H9 (cell line): ENCODE measurements around the gene OR51B5. TPM values are rescaled to one million over a fixed set of nuclear protein-coding genes. Genes with fewer than 3 reads are reported as not detected.

Source experiments
- DNase-seq: peaks from one replicate; pipeline ENCODE4 v3.0.0-alpha.2; 2017
- H2AFZ ChIP-seq: one replicate; pipeline ENCODE4 v1.6.1; 2013; ENCODE audit warnings: mild to moderate bottlenecking, low read length, control low read depth, moderate library complexity
- H2AK5ac ChIP-seq: 2 replicates; pipeline ENCODE4 v1.6.1; 2013; ENCODE audit warnings: low read length, control low read depth, mixed read lengths; ENCODE audit not compliant: insufficient read length
- H2BK120ac ChIP-seq: one replicate; pipeline ENCODE4 v1.6.1; 2013; ENCODE audit warnings: low read depth, mild to moderate bottlenecking, low read length, control low read depth, inconsistent platforms; ENCODE audit not compliant: poor library complexity, severe bottlenecking
- H2BK12ac ChIP-seq: 2 replicates; pipeline ENCODE4 v1.6.1; 2013; ENCODE audit warnings: low read length, control low read depth, mixed read lengths, low read depth; ENCODE audit not compliant: insufficient read length
- H2BK15ac ChIP-seq: 2 replicates; pipeline ENCODE4 v1.6.1; 2013; ENCODE audit warnings: low read depth, low read length, control low read depth
- H2BK20ac ChIP-seq: one replicate; pipeline ENCODE4 v1.6.1; 2013; ENCODE audit warnings: low read depth, mild to moderate bottlenecking, low read length, control low read depth, inconsistent platforms; ENCODE audit not compliant: poor library complexity, severe bottlenecking
- H2BK5ac ChIP-seq: 2 replicates; pipeline ENCODE4 v1.6.1; 2013; ENCODE audit warnings: low read length, control low read depth, mixed read lengths; ENCODE audit not compliant: insufficient read length
- H3K14ac ChIP-seq: 2 replicates; pipeline ENCODE4 v1.6.1; 2013; ENCODE audit warnings: low read length, control low read depth; ENCODE audit not compliant: insufficient read depth
- H3K18ac ChIP-seq: 2 replicates; pipeline ENCODE4 v1.6.1; 2013; ENCODE audit warnings: low read depth, mild to moderate bottlenecking, mixed read lengths, low read length, control low read depth; ENCODE audit not compliant: insufficient read length
- H3K23ac ChIP-seq: 2 replicates; pipeline ENCODE4 v1.6.1; 2013; ENCODE audit warnings: low read length, control low read depth, mixed read lengths, low read depth; ENCODE audit not compliant: insufficient read length
- H3K23me2 ChIP-seq: 2 replicates; pipeline ENCODE4 v1.6.1; 2013; ENCODE audit warnings: low read depth, mild to moderate bottlenecking, mixed read lengths, low read length, control low read depth; ENCODE audit not compliant: insufficient read length, poor library complexity, severe bottlenecking
- H3K27ac ChIP-seq: 2 replicates; pipeline ENCODE4 v1.5.1; 2013; ENCODE audit warnings: low read length, control low read depth, mixed read lengths, low read depth; ENCODE audit not compliant: insufficient read length
- H3K27me3 ChIP-seq: 2 replicates; pipeline ENCODE4 v1.6.1; 2013; ENCODE audit warnings: low read length, control low read depth, inconsistent platforms; ENCODE audit not compliant: insufficient read depth
- H3K4ac ChIP-seq: 2 replicates; pipeline ENCODE4 v1.6.1; 2013; ENCODE audit warnings: low read depth, mild to moderate bottlenecking, control low read depth, inconsistent platforms, low read length, moderate library complexity
- H3K4me1 ChIP-seq: 2 replicates; pipeline ENCODE4 v1.6.1; 2013; ENCODE audit warnings: low read length, control low read depth, inconsistent platforms; ENCODE audit not compliant: insufficient read depth
- H3K4me2 ChIP-seq: 2 replicates; pipeline ENCODE4 v1.6.1; 2013; ENCODE audit warnings: low read length, control low read depth, mixed read lengths; ENCODE audit not compliant: insufficient read length, insufficient read depth
- H3K56ac ChIP-seq: 2 replicates; pipeline ENCODE4 v1.6.1; 2013; ENCODE audit warnings: low read depth, mild to moderate bottlenecking, mixed read lengths, low read length, control low read depth; ENCODE audit not compliant: insufficient read length
- H3K79me1 ChIP-seq: 2 replicates; pipeline ENCODE4 v1.6.1; 2013; ENCODE audit warnings: low read depth, mild to moderate bottlenecking, moderate library complexity, low read length, control low read depth, inconsistent platforms; ENCODE audit not compliant: insufficient read depth, poor library complexity, severe bottlenecking
- H3K79me2 ChIP-seq: 2 replicates; pipeline ENCODE4 v1.6.1; 2013; ENCODE audit warnings: low read length, control low read depth, inconsistent platforms; ENCODE audit not compliant: insufficient read depth
- H3K9ac ChIP-seq: 2 replicates; pipeline ENCODE4 v1.6.1; 2013; ENCODE audit warnings: low read length, control low read depth, mixed read lengths; ENCODE audit not compliant: insufficient read length; ENCODE audit errors: extremely low read depth
- H3K9me3 ChIP-seq: one replicate; pipeline ENCODE4 v1.6.1; 2013; ENCODE audit warnings: low read depth, low read length, inconsistent platforms; ENCODE audit not compliant: control insufficient read depth
- H3T11ph ChIP-seq: one replicate; pipeline ENCODE4 v1.6.1; 2013; ENCODE audit warnings: mild to moderate bottlenecking, low read length, control low read depth, inconsistent platforms
- H4K20me1 ChIP-seq: one replicate; pipeline ENCODE4 v1.6.1; 2013; ENCODE audit not compliant: control insufficient read depth, insufficient read length, insufficient read depth
- H4K5ac ChIP-seq: 2 replicates; pipeline ENCODE4 v1.6.1; 2013; ENCODE audit warnings: low read depth, mild to moderate bottlenecking, mixed read lengths, low read length, control low read depth; ENCODE audit not compliant: insufficient read length
- H4K8ac ChIP-seq: replicated peaks from 2 replicates; pipeline ENCODE4 v1.6.1; 2013; ENCODE audit warnings: low read length, control low read depth, mixed read lengths, low read depth; ENCODE audit not compliant: insufficient read length
- H4K91ac ChIP-seq: 2 replicates; pipeline ENCODE4 v1.6.1; 2013; ENCODE audit warnings: low read depth, mild to moderate bottlenecking, moderate library complexity, mixed read lengths, low read length, control low read depth; ENCODE audit not compliant: insufficient read length
- H3K27ac Mint-ChIP-seq, 3 experiments: 2 replicates in 2 of 3; 3 replicates in 1 of 3; pipeline ENCODE4 v1.8.0; 2020 to 2021; ENCODE audit warnings: mixed read lengths in 3 of 3, mild to moderate bottlenecking in 1 of 3, moderate library complexity in 1 of 3
- H3K27me3 Mint-ChIP-seq: 2 replicates; pipeline ENCODE4 v1.8.0; 2021; ENCODE audit warnings: low read depth, mild to moderate bottlenecking, moderate library complexity, mixed read lengths
- H3K36me3 Mint-ChIP-seq, 3 experiments: 2 replicates in 2 of 3; 3 replicates in 1 of 3; pipeline ENCODE4 v1.8.0; 2020 to 2021; ENCODE audit warnings: low read depth in 3 of 3, mixed read lengths in 3 of 3; ENCODE audit not compliant: insufficient read depth in 1 of 3
- H3K4me1 Mint-ChIP-seq, 2 experiments: 2 replicates each; pipeline ENCODE4 v1.8.0; 2020; ENCODE audit warnings: mixed read lengths in 2 of 2
- H3K4me3 Mint-ChIP-seq, 2 experiments: 2 replicates in 1 of 2; 3 replicates in 1 of 2; pipeline ENCODE4 v1.8.0; 2020 to 2021; ENCODE audit warnings: mild to moderate bottlenecking in 2 of 2, mixed read lengths in 2 of 2, moderate library complexity in 1 of 2
- H3K9me3 Mint-ChIP-seq, 2 experiments: 2 replicates in 1 of 2; 3 replicates in 1 of 2; pipeline ENCODE4 v1.8.0; 2020; ENCODE audit warnings: mild to moderate bottlenecking in 2 of 2, mixed read lengths in 2 of 2, moderate library complexity in 1 of 2
- CTCF ChIP-seq: fragments of 200-600 bp; sonication (generic); conservative IDR thresholded peaks from 3 replicates; pipeline ENCODE4 v1.8.0; 2021; ENCODE audit warnings: antibody characterized with exemption, mild to moderate bottlenecking
- WGBS: extraction: QIAGEN DNeasy Blood & Tissue Kit; methylation state at CpG from one replicate; pipeline ENCODE4 v1.1.7; 2013; ENCODE audit warnings: missing lambda C conversion rate, low lambda C conversion rate, mixed read lengths; ENCODE audit not compliant: insufficient read length; ENCODE audit errors: extremely low coverage; 5-methylcytosine and 5-hydroxymethylcytosine counted together
- long read RNA-seq: library from polyadenylated mRNA; unstranded; transcript quantifications from one replicate; pipeline ENCODE4 v2.0.0, GENCODE V29; 2020
- total RNA-seq: library from RNA; stranded (reverse); gene quantifications from 2 replicates; pipeline ENCODE4 v1.2.1, GENCODE V29; 2021

OR51B5 gene, protein sequence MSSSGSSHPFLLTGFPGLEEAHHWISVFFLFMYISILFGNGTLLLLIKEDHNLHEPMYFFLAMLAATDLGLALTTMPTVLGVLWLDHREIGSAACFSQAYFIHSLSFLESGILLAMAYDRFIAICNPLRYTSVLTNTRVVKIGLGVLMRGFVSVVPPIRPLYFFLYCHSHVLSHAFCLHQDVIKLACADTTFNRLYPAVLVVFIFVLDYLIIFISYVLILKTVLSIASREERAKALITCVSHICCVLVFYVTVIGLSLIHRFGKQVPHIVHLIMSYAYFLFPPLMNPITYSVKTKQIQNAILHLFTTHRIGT
- not detected in 2 replicates for total RNA-seq
- long read RNA-seq: 0 reads

- Histone ChIP-seq H2BK5ac (no peak within 1 kb of the TSS), H3K79me1 (no peaks in the 10 kb centered on the region), H2BK12ac (no peak within 1 kb of the TSS), H2AFZ (no peak within 1 kb of the TSS), H3K9ac (no peak within 1 kb of the TSS), H4K8ac (no peak within 1 kb of the TSS), H3K9me3 (no peaks in the 10 kb centered on the region), H2BK120ac (no peak within 1 kb of the TSS), H3K4ac (no peak within 1 kb of the TSS), H3K23me2 (no peaks in the 10 kb centered on the region), H2BK20ac (no peak within 1 kb of the TSS), H3K79me2 (no peaks in the 10 kb centered on the region), H2BK15ac (no peak within 1 kb of the TSS), H3T11ph (no peak within 1 kb of the TSS), H3K27me3 (no peaks in the 10 kb centered on the region), H2AK5ac (no peak within 1 kb of the TSS), H4K5ac (no peak within 1 kb of the TSS), H3K4me1 (peaks cover 4% of the 10 kb centered on the region; the same call in 1 of the 2 replicates), H3K18ac (no peak within 1 kb of the TSS), H3K27ac (no peak within 1 kb of the TSS), H3K4me2 (no peak within 1 kb of the TSS), H3K56ac (no peak within 1 kb of the TSS), H4K20me1 (no peaks in the 10 kb centered on the region), H4K91ac (no peak within 1 kb of the TSS), H3K23ac (no peak within 1 kb of the TSS), H3K14ac (no peak within 1 kb of the TSS)
- DNase-seq: no peak
- Mint-ChIP-seq H3K27me3 (no peaks in the 10 kb centered on the region), H3K36me3 (no peaks in the 10 kb centered on the region), H3K4me1 (peaks cover 10% of the 10 kb centered on the region in 2 experiments), H3K27ac (peak within 1 kb of the TSS in 1 of 3 experiments; percentile 34; a peak in 1 of 7 replicates), H3K4me3 (no peak within 1 kb of the TSS), H3K9me3 (no peaks in the 10 kb centered on the region)
- TF ChIP-seq CTCF: no peak
- WGBS: no CpG with 5 or more reads among the region's 6 CpGs
Observed at GRCh38 chr11:5343474-5344335, at the start of gene OR51B5. TSS of gene OR51B5 (minus strand) at chr11:5343524. CDS start at chr11:5343524, 0 bp downstream.
